Natural killer cell (primary cell): ENCODE data around the gene FXYD6. TPM values are rescaled to one million over a fixed set of nuclear protein-coding genes. Genes with fewer than 3 reads are reported as not detected.

Experiments
- ATAC-seq, 3 donors: fragments of 150-1000 bp in 2 of 3; fragments of 200-7000 bp in 1 of 3; cut with Tn5 transposase; 1 replicate in 1 of 3; 2 replicates in 2 of 3; pipeline ENCODE4 v1.10.0; 2021; ENCODE audit warnings: mild to moderate bottlenecking in 2 of 3, moderate library complexity in 2 of 3
- DNase-seq, 2 donors: peaks; one replicate each; pipeline versions ENCODE4 v3.0.0 to v3.0.0-alpha.2; 2013 to 2021; ENCODE audit warnings: mixed read lengths in 1 of 2
- H3K27ac ChIP-seq: one replicate; pipeline ENCODE4 v1.5.1; 2013; ENCODE audit warnings: mild to moderate bottlenecking, low read length
- H3K27me3 ChIP-seq: one replicate; pipeline ENCODE4 v1.6.1; 2013; ENCODE audit warnings: low read length; ENCODE audit not compliant: control insufficient read depth, insufficient read depth
- H3K36me3 ChIP-seq: one replicate; pipeline ENCODE4 v1.6.1; 2013; ENCODE audit warnings: low read length; ENCODE audit not compliant: control insufficient read depth, insufficient read depth
- H3K4me1 ChIP-seq: one replicate; pipeline ENCODE4 v1.6.1; 2013; ENCODE audit warnings: low read length; ENCODE audit not compliant: control insufficient read depth, insufficient read depth
- H3K4me3 ChIP-seq: one replicate; pipeline ENCODE4 v1.5.1; 2013; ENCODE audit warnings: low read length
- H3K9me3 ChIP-seq: one replicate; pipeline ENCODE4 v1.6.1; 2013; ENCODE audit warnings: low read length; ENCODE audit not compliant: control insufficient read depth, insufficient read depth
- H3K27ac Mint-ChIP-seq, 2 donors: one replicate each; pipeline ENCODE4 v1.8.0; 2022; ENCODE audit warnings: mild to moderate bottlenecking in 2 of 2, mixed read lengths in 2 of 2, moderate library complexity in 1 of 2
- H3K27me3 Mint-ChIP-seq, 2 donors: one replicate each; pipeline ENCODE4 v1.8.0; 2022; ENCODE audit warnings: low read depth in 2 of 2, mixed read lengths in 2 of 2
- H3K36me3 Mint-ChIP-seq: one replicate; pipeline ENCODE4 v1.8.0; 2022; ENCODE audit warnings: mixed read lengths
- H3K4me1 Mint-ChIP-seq, 2 donors: one replicate each; pipeline ENCODE4 v1.8.0; 2022; ENCODE audit warnings: mixed read lengths in 2 of 2
- H3K4me3 Mint-ChIP-seq: one replicate; pipeline ENCODE4 v1.8.0; 2022; ENCODE audit warnings: mild to moderate bottlenecking, moderate library complexity, mixed read lengths
- H3K9me3 Mint-ChIP-seq, 2 donors: one replicate each; pipeline ENCODE4 v1.8.0; 2022; ENCODE audit warnings: mixed read lengths in 2 of 2
- CTCF ChIP-seq: fragments of 200-600 bp; IDR thresholded peaks from one replicate; pipeline ENCODE4 v1.8.0; 2022; ENCODE audit warnings: antibody characterized with exemption
- WGBS: methylation state at CpG from one replicate; pipeline ENCODE4 v1.1.7; 2013; ENCODE audit warnings: missing lambda C conversion rate; ENCODE audit not compliant: insufficient coverage; 5-methylcytosine and 5-hydroxymethylcytosine counted together
- intact Hi-C: fragments of 100-400 bp; cut with micrococcal nuclease; formaldehyde crosslinking; loops from one replicate; pipeline ENCODE4 v1.14.2; 2022
- total RNA-seq, 4 donors: library from RNA; stranded (reverse); fragments of 120-200 nt in 1 of 4; gene quantifications; one replicate each; pipeline versions ENCODE4 v1.2.3 to v1.2.4, GENCODE V29; 2013 to 2022

Gene FXYD6
- total RNA-seq, 3 donors from 2014 or later (not counting 1 experiment from before 2014, with no cell fraction given), result 0.20 to 0.90 TPM; not detected in 1

GRCh38 chr11:117898059-117898458 lies 21.6 kb upstream of the FXYD6 start:
- Mint-ChIP-seq H3K4me3 (no peak overlapping the region), H3K9me3 (no peaks in the 10 kb centered on the region), H3K27ac (no peak overlapping the region), H3K4me1 (peaks cover 0 to 5% of the 10 kb centered on the region in 2 donors), H3K36me3 (peaks cover 6% of the 10 kb centered on the region), H3K27me3 (peaks cover 10 to 31% of the 10 kb centered on the region in 2 donors)
- no peak for TF ChIP-seq CTCF
- no peak overlapping the region for H3K4me3 ChIP-seq
- 93% methylated on average over 4 of the region's 4 CpGs for WGBS
- no peaks in the 10 kb centered on the region for H3K36me3 ChIP-seq
- H3K27ac ChIP-seq, result no peak overlapping the region
- no peaks in the 10 kb centered on the region for H3K9me3 ChIP-seq
- no peaks in the 10 kb centered on the region for H3K27me3 ChIP-seq
- H3K4me1 ChIP-seq, result peaks cover 12% of the 10 kb centered on the region
- intact Hi-C loops, result no loop called here
- no peak for DNase-seq
- no peak for ATAC-seq

DNA sequence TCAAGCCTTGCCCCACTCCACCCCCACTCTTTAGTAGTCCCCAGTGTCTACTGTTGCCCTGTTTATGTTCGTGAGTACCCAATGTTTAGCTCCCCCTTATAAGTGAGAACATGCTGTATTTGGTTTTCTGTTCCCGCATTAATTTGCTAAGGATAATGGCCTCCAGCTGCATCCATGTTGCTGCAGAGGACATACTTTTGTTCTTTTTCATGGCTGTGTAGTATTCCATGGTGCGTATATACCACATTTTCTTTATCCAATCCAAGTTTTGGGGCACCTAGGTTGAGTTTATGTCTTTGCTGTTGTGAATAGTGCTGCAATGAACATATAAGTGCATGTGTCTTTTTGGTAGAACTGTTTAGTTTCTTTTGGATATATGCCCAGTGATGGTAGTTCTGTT lies 16.2 kb upstream of the FXYD6 start:
- H3K9me3 ChIP-seq, result no peaks in the 10 kb centered on the region
- TF ChIP-seq CTCF, result no peak
- Mint-ChIP-seq H3K27me3 (peaks cover 16 to 44% of the 10 kb centered on the region in 2 donors), H3K36me3 (peaks cover 7% of the 10 kb centered on the region), H3K9me3 (no peaks in the 10 kb centered on the region), H3K27ac (no peak overlapping the region), H3K4me1 (no peaks in the 10 kb centered on the region), H3K4me3 (no peak overlapping the region)
- intact Hi-C loops, result no loop called here
- no peak overlapping the region for H3K4me3 ChIP-seq
- H3K4me1 ChIP-seq, result no peaks in the 10 kb centered on the region
- DNase-seq (no peak), ATAC-seq (no peak)
- no peaks in the 10 kb centered on the region for H3K27me3 ChIP-seq
- no peak overlapping the region for H3K27ac ChIP-seq
- WGBS, result 91% methylated on average over 3 of the region's 3 CpGs
- H3K36me3 ChIP-seq, result no peaks in the 10 kb centered on the region

DNA sequence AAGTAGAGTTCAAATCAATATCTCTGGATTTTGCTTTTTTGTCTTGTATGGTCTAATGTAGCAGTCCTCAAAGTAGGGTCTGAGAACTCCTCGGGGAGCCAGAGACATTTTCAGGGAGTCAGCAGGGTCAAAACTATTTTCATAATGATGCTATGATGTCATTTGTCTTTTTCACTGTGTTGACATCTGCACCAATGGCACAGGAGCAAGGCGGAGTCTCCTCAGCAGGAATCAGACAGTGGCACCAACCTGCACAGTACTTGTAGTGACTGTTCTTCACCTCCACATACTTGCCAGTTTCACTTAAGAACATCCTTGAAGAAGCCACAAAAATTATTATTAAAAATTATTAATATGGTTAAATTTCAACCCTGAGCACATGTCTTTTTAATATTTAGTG lies 14.9 kb upstream of the FXYD6 start:
- Histone ChIP-seq H3K27ac (no peak overlapping the region), H3K4me1 (no peaks in the 10 kb centered on the region), H3K36me3 (no peaks in the 10 kb centered on the region), H3K9me3 (no peaks in the 10 kb centered on the region), H3K27me3 (no peaks in the 10 kb centered on the region), H3K4me3 (no peak overlapping the region)
- ATAC-seq, result no peak
- Mint-ChIP-seq H3K9me3 (no peaks in the 10 kb centered on the region), H3K36me3 (peaks cover 7% of the 10 kb centered on the region), H3K4me1 (no peaks in the 10 kb centered on the region), H3K27me3 (peaks cover 13 to 36% of the 10 kb centered on the region in 2 donors), H3K4me3 (no peak overlapping the region), H3K27ac (no peak overlapping the region)
- intact Hi-C loops, result no loop called here
- WGBS, result 97% methylated on average over 2 of the region's 2 CpGs
- DNase-seq, result no peak
- no peak for TF ChIP-seq CTCF

GRCh38 chr11:117888139-117888566 lies 11.7 kb upstream of the FXYD6 start:
- no peaks in the 10 kb centered on the region for H3K4me1 Mint-ChIP-seq
- Histone ChIP-seq H3K27me3 (no peaks in the 10 kb centered on the region), H3K36me3 (no peaks in the 10 kb centered on the region), H3K27ac (no peak overlapping the region), H3K4me1 (no peaks in the 10 kb centered on the region), H3K9me3 (no peaks in the 10 kb centered on the region), H3K4me3 (no peak overlapping the region)
- no peak overlapping the region for H3K4me3 Mint-ChIP-seq
- DNase-seq, result no peak
- no peak for ATAC-seq
- intact Hi-C loops, result no loop called here
- H3K36me3 Mint-ChIP-seq, result peaks cover 3% of the 10 kb centered on the region
- no peaks in the 10 kb centered on the region for H3K9me3 Mint-ChIP-seq
- 93% methylated on average over 8 of the region's 8 CpGs for WGBS
- peaks cover 13 to 14% of the 10 kb centered on the region in 2 donors for H3K27me3 Mint-ChIP-seq
- H3K27ac Mint-ChIP-seq, result no peak overlapping the region
- TF ChIP-seq CTCF, result no peak
